NCI-H526 (cell line): ENCODE data around the gene FGF3.

Experiments
- DNase-seq, 2 experiments: peaks; one replicate each; lab custom pipeline; 2025; lab: John Stamatoyannopoulos, UW

Gene FGF3

DNA sequence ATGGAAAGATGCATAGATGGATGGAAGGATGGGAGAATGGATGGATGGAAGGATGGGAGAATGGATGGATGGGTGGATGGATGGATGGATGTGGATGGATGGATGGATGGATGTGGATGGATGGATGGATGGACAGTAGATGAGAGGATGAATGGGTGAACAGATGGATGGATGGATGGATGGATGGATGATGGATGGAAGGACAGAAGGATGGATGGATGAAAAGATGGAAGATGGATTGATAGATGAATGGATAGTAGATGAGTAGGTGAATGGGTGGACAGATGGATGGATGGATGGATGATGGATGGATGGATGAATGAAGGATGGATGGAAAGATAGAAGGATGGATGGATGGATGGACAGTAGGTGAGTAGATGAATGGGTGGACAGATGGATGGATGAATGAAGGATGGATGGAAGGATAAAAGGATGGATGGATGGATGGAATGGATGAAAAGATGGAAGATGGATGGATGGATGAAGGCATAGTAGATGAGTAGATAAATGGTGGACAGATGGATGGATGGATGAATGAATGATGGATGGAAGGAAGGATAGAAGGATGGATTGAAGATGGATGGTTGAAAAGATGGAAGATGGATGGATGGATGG lies 15.5 kb downstream of the FGF3 start:
- no peak for DNase-seq

DNA sequence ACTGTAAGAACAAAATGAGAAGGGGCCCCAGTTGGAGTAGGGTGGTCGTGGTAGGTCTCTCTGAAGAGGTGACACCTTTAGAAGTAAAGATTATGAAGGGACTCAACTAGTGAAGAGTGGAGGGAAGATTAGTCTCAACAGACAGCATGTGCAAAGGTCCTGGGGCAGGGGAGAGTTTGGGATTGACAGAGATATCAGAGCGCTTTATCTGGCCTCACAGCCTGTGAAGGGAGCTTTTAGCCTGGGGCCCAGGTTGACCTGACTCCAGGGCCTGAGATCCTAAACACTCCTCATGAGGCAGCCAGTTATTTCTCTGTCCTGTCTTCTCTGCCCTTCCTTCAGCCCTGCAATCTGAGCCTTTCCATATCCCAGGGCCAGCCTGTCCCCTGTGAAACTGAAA lies 16.2 kb downstream of the FGF3 start:
- no peak for DNase-seq

DNA sequence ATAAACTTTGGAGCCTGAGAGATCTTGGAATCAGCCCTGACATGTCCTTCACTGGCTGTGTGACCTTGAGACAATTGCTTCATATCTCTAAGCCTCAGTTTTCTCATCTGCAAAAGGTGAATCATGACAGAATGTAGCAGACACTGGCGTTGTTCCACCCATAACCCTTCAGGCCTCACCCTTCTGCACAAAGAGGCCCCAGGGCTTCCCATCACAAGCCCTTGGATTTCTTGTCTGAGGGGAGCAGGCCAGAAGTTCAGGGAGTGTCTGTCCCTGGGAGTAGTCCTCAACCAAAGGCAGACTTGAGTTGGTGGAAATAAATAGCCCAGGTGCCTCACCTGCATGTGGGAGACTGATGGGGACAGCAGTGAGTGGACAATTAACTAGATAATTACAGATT lies 16.6 kb downstream of the FGF3 start:
- DNase-seq, result no peak

DNA sequence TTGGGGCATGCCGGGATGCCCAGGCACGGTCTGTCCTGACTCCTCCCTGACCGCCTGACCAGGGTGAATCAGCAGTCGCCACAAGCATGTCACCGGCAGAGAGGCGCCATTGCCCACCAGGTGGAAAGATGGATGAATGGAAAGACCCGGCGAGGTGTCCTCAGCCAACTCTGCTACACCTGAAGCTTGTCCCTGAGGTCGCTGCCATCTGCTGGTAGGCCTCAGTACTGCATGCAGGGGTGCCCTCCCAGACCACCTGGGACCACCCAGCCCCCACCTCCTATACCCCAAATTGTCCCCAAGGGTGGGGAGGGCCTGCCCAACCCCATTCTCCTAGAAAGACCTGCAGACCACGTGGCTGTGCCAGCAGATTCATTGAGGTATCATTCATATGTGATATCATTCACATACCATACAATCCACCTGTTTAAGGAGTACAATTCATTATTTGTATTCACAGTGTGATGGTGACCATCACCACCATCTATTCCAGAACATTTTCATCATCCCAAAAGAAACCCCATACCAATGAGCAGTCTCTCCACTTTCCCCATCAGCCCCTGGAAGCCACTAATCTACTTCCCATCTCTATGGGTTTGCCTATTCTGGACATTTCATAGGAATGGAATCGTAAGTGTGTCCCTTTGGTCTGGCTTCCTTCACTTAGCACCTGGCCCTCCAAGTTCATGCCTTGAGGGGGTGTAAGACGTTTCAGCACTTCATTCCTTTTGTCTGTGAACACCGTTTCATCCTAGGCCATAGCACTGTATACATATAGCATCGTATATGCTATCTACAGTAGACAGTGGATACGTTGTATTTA lies 17.5 kb downstream of the FGF3 start:
- DNase-seq, result peak in 1 of 2 experiments; percentile 62

DNA sequence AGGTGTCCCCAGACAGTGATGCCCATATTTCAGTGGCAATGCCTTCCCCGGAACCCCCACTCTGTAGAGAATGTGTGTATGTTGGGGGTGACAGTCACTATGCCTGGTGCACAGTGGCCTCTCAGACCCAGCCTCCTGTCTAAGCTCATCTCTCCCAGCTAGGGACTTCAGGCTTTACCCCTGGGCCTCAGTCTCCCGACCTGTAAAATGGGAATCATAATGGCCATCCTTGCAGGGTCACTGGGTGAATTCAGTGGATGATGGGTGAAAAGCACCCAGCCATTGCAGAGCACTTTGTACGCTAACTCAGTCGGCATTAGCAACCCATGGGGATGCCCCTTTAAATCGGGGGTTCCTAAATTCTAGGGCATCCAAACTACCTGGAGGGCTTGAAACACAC lies 18.9 kb downstream of the FGF3 start:
- no peak for DNase-seq

DNA sequence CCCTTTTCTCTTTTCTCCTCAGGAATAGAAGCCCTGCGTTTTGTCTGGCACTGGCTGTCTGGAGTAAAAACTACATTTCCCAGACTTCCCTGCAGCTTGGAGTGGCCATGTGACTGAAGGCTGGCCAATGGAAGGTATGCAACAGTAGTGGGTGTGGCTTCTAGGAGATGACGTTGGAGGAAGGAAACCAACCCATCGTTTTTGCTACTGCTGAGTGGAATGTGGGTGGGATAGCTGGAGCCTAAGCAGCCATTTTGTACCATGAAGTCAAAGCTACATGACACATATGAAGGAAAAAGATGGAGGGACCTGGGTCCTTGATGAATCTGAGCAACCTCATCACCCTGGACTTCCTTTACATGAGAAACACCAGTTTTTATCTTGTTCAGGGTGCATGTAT lies 19.6 kb downstream of the FGF3 start:
- DNase-seq, result peak; percentile 47 to 75

DNA sequence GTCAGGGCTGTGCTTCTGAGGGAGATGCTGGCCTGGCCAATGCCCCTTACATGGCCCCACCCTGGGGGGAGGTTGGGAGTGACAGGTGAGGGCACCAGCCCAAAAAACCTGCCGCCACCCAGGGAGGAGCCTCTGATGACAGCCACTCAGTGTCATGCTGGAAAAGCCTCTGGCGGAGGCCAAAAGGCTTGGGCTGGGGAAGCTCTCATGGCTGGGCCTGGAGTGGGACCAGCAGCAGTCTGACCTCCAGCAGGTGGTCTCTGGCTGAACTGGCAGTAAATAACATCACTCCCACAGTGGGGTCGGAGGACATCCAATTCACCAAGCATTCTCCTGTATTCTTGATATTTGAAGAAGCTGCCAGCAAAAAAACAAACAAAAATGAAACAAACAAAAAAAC lies 20.1 kb downstream of the FGF3 start:
- DNase-seq, result no peak

DNA sequence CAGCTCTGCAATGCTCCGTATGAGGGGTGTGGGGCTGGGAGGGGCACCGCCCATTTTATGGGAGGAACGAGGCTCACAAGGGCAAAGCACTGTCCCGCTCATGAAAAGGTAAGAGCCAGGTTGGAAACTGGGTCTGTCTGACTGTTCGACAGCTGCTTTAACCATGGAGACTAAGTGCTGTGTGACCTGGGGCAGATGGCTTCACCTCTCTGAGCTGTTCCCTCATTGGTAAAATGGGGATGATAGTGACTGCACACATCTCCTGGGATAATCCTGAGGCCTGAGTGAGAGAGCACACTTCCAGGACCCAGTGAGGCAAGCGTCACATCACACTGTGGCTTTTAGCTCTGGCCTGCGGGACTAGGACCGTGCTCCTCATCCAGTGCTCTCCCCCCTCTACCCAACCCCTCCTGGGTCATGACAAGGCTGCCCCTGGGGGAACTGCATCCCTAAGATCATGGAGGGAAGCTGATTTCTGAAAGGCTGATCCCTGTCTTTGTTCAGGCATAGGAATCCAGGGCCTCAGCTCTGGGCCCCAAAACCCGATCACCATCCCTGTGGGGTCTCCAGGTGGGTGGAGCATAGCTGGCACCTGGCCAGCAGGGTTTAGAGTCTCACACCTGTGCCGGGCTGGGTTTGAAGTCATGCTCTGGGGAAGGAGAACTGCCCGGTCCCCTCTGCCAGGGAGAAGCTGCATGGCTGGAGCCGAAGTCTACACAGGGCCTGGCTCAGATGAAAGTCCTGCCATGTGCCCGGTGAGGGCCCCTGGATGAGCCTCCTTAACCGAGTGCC lies 21.3 kb downstream of the FGF3 start:
- DNase-seq, result no peak

DNA sequence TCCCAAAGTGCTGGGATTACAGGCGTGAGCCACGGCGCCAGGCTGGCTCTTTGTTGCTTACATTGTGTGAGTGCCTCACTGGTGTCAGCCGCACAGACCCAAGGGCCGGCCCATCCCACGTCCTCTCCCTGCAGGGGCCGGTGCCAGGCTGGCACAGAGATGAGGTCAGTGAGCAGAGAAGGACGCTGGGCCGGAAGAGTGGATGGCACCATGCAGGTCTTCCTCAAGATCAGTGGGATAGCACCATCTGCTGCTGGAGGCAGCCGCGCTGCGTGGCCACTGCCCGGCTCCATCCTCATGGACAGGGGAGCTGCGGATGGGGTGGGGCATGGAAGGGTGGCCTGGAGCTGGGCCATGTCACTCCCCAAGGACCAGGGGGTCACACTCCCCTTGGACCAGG lies 22.1 kb downstream of the FGF3 start:
- DNase-seq, result no peak

DNA sequence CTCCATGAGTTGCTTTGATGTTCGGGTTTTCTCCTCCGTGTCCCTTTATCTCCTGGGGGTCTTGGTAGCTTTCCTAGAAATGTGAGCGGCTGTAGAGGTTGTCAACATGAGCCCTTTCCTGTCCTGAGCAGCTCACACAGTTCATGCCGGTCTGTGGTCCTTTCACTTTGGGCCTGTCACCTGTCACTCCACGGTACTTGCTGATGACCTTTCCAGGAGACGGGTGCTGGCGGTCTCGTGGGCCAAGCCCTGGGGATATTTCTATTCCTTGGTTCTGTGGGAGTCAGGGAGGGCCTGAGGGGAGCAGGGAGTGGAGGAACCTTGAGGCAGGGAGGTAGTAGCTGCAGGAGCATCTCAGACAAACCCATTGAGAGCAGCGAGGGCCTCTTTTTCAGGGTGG lies 23.2 kb downstream of the FGF3 start:
- no peak for DNase-seq

DNA sequence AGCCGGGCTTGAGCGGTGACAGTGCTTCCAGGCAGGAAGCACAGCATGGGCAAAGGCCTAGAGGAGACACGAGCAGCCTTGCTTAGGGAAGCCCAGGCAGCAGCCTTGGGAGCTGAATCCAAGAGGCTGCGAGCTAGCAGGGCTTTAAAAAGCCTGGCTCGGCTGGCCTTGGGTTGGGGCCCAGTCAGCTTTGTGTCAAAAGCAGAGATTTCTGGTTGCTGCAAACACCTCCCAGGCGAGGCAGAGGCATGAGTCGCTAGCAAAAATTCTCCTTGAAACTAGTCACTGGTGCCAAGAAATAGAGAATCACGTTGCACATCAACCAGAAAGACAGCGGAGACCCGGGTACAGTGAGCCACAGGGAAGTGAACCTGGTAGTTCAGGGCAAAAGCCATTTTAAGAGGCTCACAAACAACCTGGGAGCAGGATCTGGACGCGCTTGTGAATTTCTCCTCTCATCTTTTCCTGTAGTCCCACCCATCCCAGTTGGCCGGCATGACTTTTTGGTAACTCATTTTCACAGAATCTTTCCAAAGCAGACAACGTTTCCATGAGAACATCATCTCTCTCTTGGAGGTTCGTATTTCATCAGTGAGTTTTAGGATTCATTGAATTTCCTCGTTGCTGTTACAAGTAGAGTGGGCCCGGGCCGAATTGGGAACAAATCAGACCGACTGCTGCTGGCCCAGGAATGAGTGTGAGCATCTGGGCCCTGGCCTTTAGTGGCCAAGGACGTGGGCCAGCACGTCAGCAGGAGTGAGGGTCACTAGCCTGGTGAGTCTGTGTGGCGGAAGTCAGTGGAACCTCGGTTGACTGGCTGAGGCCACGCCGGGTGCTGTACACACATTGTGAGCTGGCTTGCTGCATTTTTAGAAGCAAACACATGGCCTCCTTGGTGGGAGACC lies 27.7 kb downstream of the FGF3 start:
- no peak for DNase-seq

DNA sequence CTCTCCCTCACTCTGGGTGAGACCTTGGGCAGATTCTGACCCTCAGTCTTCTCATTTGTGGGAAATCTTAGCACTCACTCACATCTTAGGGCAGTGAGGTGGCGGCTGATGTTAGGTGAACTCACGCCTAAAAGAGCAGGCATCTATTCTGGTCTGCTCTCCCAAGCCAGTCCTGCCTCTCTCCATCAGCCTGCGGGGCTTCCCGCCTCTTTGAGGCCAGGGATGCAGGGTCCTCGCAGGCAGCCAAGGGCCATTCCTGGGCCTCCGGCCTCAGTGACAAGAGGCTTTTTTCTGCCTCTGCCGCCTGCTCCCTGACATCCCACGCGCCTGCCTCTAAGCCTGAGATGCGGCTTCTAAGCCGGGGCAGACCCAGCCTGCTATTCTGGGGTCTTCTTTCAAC lies 30.3 kb downstream of the FGF3 start:
- no peak for DNase-seq

DNA sequence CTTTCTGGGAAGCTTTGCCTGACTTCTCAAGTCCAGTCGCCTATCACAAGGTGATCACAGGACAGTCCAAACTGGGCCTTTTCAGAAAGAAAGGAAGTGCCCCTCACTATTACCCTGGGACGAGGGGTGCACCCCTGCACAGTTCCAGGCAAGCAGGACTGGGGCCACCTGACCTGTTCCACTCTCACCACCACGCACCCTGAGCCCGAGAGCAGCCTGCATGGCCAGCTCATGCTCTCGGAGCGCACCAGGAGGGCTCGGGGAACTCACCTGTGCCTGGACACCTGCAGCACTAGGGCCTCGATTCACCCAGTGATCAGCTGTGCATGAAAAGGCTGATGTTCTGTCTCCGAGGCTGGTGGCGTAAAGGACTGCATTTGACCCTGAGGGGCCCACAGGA lies 31.3 kb downstream of the FGF3 start:
- DNase-seq, result no peak

DNA sequence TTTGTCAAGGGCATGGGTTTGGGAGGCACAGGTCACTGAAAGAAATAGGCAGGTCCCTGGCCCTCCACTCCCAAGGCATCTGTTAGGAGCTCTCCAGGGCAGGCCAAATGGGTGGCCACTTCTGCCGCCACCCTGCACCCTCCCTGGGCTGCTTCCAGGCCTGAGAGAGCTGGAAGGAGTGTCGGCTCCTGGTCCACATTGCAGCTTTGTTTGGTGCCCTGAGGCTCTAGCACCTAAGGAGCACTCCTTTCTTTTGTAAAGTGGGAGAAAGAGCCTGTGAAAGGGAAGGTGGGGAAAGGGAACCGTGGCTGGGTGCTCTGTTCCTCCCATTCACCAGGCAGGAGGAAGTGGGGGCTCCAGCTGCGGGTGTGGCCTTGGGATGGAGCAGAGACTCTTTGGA lies 31.8 kb downstream of the FGF3 start:
- no peak for DNase-seq

DNA sequence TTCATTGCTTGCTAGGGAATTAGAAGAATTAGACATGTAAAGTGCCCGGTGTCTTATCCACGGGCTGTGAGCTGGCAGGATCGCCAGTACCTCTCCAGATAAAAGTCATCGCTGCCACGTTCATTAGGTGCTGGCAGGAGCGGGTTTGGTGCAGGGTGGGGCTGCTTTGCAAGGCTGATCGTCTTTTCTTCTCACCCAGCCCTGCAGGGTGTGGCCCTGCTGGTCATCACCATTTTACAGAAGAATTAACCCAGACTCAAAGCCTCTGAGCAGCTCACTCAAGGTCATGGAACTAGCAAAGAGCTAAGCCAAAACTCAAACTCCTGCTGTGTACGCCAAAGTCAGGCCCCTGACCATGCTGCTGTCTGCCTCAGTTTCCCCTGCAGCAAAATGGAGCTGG lies 38.0 kb downstream of the FGF3 start:
- peak in 1 of 2 experiments; percentile 23 for DNase-seq

DNA sequence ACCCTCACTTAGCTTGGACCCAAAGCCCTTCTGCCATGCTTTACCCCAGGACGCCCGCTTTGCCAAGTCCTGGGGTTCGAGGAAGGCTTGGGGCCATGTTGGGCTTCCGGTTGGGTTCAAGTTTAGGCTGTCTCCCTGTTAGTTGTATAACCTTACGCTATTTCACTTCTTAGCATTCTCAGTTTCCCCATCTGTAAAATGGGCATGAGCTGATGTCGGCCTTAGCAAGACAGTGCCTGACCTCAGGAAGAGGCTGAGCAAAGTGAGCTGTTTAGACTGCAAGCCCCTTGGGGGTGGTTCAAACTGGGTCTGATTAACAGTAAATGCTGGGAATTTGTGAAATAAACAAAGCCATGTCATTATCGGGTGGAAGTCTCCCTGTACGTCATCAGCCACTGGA lies 40.8 kb downstream of the FGF3 start:
- no peak for DNase-seq

DNA sequence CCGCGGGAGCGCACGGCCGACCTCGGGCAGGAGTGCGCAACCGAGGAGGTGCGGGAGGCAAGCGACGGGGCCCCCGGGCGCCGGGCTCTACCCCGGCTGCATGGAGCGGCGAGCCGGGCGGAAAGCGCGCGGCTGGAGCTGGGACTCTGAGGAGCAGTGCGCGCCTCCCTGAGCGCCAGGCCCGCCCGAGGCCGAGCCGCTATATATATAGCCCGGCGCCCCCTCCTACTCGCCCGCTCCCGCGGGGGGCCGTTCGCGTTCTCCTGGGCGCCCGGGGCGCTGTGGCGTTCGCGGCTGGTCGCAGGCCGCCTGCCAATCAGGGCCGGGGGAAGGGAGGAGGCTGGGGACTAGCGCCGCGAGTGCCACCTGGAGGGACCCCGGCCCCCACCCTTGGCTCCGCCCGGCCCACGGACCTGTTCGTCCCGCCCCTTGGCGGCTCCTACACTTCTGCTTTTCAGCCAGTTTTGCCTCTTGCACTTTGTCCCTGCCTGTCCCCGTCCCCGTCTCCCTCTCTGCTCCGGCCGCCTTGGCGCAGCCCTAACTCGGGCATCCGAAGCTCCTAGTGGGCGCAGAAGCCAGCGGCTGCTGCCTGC lies 44.0 kb downstream of the FGF3 start, which contains the start of gene FGF4:
Gene FGF4 (minus strand): TSS at position 179 of the 593 bp plus-strand sequence. CDS start 257 bp downstream, outside the sequence.
- peak in 1 of 2 experiments; percentile 34 for DNase-seq

DNA sequence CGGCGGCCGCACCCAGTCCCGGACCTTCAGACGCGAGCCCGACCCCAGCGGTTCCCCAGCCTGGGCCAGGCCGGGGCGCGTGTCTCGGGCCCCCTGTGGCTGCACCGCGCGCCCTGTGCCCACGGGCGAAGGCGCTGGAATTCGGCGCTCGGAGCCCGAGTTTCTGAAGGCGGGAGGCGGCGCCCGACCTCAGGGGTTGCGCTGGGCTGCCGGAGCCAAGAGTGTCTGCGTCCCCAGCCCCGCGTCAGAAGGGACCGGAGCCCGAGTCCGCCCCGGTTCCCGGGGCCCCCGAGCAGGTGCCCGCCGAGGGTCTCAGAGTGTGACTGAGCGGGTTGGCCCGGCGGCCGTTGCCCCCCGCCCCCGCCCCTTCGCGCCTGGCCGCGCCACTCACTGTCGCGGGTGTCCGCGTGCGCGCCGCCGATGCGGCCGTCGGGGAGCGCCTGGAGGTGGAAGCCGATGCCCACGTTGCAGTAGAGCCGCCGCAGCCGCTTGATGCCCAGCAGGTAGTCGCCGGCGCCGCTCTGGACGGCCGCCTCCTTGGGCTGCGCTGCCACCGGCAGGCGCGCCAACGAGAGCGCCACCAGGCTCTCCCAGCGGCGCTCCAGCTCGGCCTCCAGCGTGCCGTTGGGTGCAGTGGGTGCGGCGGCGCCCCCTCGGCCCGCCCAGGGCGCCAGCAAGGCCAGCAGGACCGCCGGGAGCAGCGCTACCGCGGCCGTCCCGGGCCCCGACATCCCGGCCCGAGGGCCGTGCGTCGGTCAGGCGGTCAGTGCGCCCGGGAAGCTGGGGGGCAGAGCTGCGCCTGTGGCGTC lies 44.7 kb downstream of the FGF3 start:
- peak in 1 of 2 experiments; percentile 11 for DNase-seq

DNA sequence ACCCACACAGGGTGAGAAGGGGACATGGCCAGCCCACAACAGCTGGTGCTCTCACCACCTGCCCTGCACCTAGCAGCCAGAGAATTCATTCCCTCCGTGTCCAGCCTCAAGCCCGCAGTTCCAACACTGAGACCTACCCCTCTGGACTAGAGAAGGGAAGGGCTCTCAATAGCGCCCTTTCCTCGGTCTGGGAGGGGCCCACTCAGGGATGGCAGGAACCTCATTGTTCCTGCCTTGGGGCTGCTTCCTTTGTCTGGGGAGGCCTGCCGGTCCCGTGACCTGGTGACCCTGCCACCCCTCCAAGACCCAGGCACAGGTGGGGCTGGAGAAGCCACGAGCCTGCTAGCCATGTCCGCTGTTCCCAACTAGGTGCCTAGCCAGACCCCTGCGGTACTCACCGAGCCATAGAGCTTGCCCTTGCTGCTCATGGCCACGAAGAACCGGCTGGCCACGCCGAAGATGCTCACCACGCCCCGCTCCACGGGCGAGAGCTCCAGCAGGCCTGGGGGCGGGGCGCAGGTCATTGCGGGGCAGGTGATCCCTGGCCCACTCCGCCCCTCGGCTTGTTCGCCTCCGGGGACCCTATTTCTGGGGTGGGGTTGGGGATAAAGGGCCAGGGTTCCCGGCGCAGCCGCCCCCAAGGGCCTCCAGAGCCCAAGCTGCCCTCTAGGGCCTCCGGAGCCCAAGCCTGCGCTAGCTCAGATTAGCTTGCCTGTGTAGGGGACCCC lies 45.4 kb downstream of the FGF3 start:
- DNase-seq, result no peak

DNA sequence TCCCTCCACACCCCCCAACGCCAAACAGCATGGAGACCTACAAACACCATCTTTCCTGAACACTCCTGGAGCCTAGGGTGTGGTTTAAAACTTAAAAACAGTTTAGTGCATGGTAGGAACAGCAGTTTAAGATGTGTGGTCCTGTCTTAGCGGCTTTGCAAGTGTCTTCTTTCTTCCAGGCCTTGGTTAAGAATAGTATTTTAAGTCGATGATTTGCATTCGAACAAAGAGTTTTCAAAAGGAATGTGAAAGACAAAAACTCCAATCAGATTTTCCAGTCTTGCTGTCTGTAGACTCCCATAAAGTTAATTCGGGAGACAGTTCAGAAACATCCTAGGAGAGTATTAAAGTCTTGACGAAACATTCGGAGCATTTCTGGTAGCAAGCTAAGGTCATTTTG lies 47.8 kb downstream of the FGF3 start:
- DNase-seq, result no peak
